ENCODE measurements around the gene ARHGEF3. TPM values are rescaled to one million over a fixed set of nuclear protein-coding genes. Genes with fewer than 3 reads are reported as not detected.

The ARHGEF3 gene
- total and polyA plus RNA-seq, 2 donors (not counting 3 experiments of a cell fraction or from before 2014, with no cell fraction given), result 6.7 to 16.3 TPM

DNA sequence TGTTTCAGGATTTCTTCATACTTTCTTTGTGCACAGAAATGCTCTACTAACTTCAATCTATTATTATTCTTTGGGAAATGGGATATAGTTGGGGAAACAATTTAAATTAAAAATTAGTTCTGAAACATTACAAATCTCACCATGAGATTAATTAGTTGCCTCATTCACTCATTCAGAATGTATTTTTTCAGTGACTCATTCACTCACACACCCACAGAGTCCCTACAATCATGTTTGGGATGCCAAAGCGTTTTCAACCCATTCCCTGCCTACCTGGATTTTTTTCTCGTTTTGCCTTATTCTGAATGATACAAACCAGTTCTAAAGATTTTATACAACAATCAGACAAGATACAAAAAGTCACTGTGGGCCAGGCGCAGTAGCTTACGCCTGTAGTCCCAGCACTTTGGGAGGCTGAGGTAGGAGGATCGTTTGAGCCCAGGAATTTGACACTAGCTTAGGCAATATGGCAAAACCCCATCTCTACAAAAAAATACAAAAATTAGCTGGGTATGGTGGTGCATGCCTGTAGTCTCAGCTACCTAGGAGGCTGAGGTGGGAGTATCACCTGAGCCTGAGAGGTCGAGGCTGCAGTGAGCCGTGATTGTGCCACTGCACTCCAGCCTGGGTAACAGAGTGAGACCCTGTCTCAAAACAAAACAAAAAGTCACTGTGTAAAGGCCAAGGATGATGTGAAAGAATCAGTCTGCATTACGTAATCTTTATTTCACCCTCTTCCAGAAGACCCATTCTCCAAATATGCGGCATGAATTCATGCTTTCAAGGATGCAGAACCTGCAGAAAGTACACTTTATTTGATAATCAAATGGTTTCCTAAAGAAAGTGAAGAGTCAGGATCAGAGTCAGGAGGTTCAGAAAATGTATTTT is 34.8 kb upstream of the ARHGEF3 start:
- no peaks in the 10 kb centered on the region for H3K36me3 ChIP-seq (ENCODE audit: control insufficient read depth in 2 of 2, extremely low read depth in 1 of 2, insufficient read depth in 2 of 2, low read length in 2 of 2)
- no TSS peak for BruUV-seq (replicated peaks)
- H3K9me1 ChIP-seq (replicated peaks; ENCODE audit: control insufficient read depth, extremely low read depth, insufficient read depth, low read length), result no peaks in the 10 kb centered on the region
- no peaks in the 10 kb centered on the region for H3K79me2 ChIP-seq (ENCODE audit: control insufficient read depth, insufficient read depth, low read length)
- POLR2A ChIA-PET, result no interaction called here
- H3K9me3 ChIP-seq (replicated peaks; ENCODE audit: control insufficient read depth, insufficient read depth, low read length), result no peaks in the 10 kb centered on the region
- H3K27me3 ChIP-seq (ENCODE audit: control insufficient read depth in 2 of 2, insufficient read depth in 2 of 2, low read length in 2 of 2), result no peaks in the 10 kb centered on the region
- no peak overlapping the region for H3K4me3 ChIP-seq (replicated peaks in 1 of 3; ENCODE audit: insufficient read depth in 1 of 3, low read depth in 1 of 3, low read length in 3 of 3)
- peak overlapping the region; percentile 23 for H3K4me2 ChIP-seq (ENCODE audit: insufficient read depth, low read length)
- no peaks in the 10 kb centered on the region for H4K20me1 ChIP-seq (replicated peaks; ENCODE audit: control insufficient read depth, extremely low read depth, insufficient read depth, low read length)
- TF ChIP-seq POLR2A (IDR thresholded peaks at IDR 0.05; ENCODE audit: low read depth, low read length), result no peak
- no peak for TF ChIP-seq GATA2 (IDR thresholded peaks at IDR 0.05; ENCODE audit: insufficient read depth, insufficient read length, low read depth, low read length)
- TF ChIP-seq JUN (IDR thresholded peaks at IDR 0.05; ENCODE audit: borderline replicate concordance, insufficient read depth, insufficient read length, low read depth), result peak; percentile 25
- CTCF ChIA-PET, result interaction anchor here (0.7 to 2.3 kb wide), 4 partner anchors 9 to 57 kb away, joined by 3 to 6 read pairs (median 3); no protein-coding TSS in a partner anchor
- no peak overlapping the region for H3K27ac ChIP-seq (ENCODE audit: insufficient read depth, low read depth, low read length)
- DNase-seq (ENCODE audit: low read depth, low spot score), result no peak
- no peak for FAIRE-seq
- intact Hi-C loops (cut with micrococcal nuclease), result no loop called here
- dilution Hi-C loops (cut with MboI; ENCODE audit: extremely low pct_ligation_motif_present, low sequenced_read_pairs), result no loop called here
- no peak overlapping the region for H2AFZ ChIP-seq (ENCODE audit: low read depth, low read length)
- no peak overlapping the region for H3K9ac ChIP-seq (replicated peaks; ENCODE audit: extremely low read depth, insufficient read depth, low read length)
- peaks cover 12% of the 10 kb centered on the region for H3K4me1 ChIP-seq (ENCODE audit: control insufficient read depth, extremely low read depth, insufficient read depth, low read length)

DNA sequence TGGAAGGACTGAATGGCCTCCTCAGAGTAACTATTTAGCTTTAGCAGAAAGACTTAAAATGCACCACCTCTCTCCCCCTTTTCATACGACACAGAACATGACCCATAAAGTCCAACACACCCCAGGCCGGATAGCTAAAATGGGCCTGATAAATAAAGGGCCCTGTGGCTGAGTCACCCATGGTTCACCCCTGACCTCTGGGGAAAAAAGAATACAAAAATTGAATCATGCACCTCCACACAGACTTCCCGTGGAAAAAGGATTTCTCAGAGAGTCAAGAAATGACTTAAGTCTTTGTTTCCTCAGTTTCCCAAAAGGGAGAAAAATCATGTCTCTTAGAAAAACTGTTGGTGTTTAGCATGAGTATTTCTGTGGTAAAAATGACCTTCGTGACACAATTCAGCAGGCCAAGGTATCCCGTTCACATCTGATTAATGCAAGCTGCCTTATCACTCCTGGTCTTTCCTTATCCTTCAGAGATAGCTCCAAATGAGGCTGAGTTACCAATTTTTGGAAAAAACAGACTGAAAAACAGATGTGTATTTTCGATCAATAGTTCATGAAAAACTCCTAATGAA is 34.0 kb upstream of the ARHGEF3 start:
- FAIRE-seq (peak; percentile 70), DNase-seq (ENCODE audit: low read depth, low spot score) (peak; percentile 79)
- dilution Hi-C loops (cut with MboI; ENCODE audit: extremely low pct_ligation_motif_present, low sequenced_read_pairs), result no loop called here
- H3K4me3 ChIP-seq (replicated peaks in 1 of 3; ENCODE audit: insufficient read depth in 1 of 3, low read depth in 1 of 3, low read length in 3 of 3), result no peak overlapping the region
- no peaks in the 10 kb centered on the region for H3K27me3 ChIP-seq (ENCODE audit: control insufficient read depth in 2 of 2, insufficient read depth in 2 of 2, low read length in 2 of 2)
- intact Hi-C loops (cut with micrococcal nuclease), result no loop called here
- peak overlapping the region; percentile 57 for H2AFZ ChIP-seq (ENCODE audit: low read depth, low read length)
- POLR2A ChIA-PET, result no interaction called here
- H3K79me2 ChIP-seq (ENCODE audit: control insufficient read depth, insufficient read depth, low read length), result no peaks in the 10 kb centered on the region
- no peaks in the 10 kb centered on the region for H3K9me1 ChIP-seq (replicated peaks; ENCODE audit: control insufficient read depth, extremely low read depth, insufficient read depth, low read length)
- TF ChIP-seq FOS (IDR thresholded peaks at IDR 0.05; ENCODE audit: borderline replicate concordance, insufficient read depth, low read length) (peak; percentile 92), POLR2A (IDR thresholded peaks at IDR 0.05; ENCODE audit: low read depth, low read length) (no peak), MYC (IDR thresholded peaks at IDR 0.05; ENCODE audit: low read depth, low read length) (no peak), POLR2AphosphoS5 (IDR thresholded peaks at IDR 0.05; ENCODE audit: insufficient read depth, low read depth, low read length) (no peak), GATA2 (IDR thresholded peaks at IDR 0.05; ENCODE audit: insufficient read depth, insufficient read length, low read depth, low read length) (peak; percentile 38), JUN (IDR thresholded peaks at IDR 0.05; ENCODE audit: borderline replicate concordance, insufficient read depth, insufficient read length, low read depth) (peak; percentile 37), EZH2 (IDR thresholded peaks at IDR 0.05; ENCODE audit: borderline replicate concordance, low read depth, low read length, severe bottlenecking) (no peak)
- TF ChIP-seq, protein P1, sequence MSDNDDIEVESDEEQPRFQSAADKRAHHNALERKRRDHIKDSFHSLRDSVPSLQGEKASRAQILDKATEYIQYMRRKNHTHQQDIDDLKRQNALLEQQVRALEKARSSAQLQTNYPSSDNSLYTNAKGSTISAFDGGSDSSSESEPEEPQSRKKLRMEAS (IDR thresholded peaks at IDR 0.05; ENCODE audit: insufficient read depth, insufficient read length), result no peak
- TF ChIP-seq, protein P2, sequence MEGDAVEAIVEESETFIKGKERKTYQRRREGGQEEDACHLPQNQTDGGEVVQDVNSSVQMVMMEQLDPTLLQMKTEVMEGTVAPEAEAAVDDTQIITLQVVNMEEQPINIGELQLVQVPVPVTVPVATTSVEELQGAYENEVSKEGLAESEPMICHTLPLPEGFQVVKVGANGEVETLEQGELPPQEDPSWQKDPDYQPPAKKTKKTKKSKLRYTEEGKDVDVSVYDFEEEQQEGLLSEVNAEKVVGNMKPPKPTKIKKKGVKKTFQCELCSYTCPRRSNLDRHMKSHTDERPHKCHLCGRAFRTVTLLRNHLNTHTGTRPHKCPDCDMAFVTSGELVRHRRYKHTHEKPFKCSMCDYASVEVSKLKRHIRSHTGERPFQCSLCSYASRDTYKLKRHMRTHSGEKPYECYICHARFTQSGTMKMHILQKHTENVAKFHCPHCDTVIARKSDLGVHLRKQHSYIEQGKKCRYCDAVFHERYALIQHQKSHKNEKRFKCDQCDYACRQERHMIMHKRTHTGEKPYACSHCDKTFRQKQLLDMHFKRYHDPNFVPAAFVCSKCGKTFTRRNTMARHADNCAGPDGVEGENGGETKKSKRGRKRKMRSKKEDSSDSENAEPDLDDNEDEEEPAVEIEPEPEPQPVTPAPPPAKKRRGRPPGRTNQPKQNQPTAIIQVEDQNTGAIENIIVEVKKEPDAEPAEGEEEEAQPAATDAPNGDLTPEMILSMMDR (IDR thresholded peaks at IDR 0.05; ENCODE audit: extremely low read depth in 1 of 2, insufficient read depth in 1 of 2, low read depth in 1 of 2, low read length in 2 of 2), result no peak
- no TSS peak for BruUV-seq (replicated peaks)
- H4K20me1 ChIP-seq (replicated peaks; ENCODE audit: control insufficient read depth, extremely low read depth, insufficient read depth, low read length), result no peaks in the 10 kb centered on the region
- peak overlapping the region; percentile 23 for H3K4me2 ChIP-seq (ENCODE audit: insufficient read depth, low read length)
- no peaks in the 10 kb centered on the region for H3K36me3 ChIP-seq (ENCODE audit: control insufficient read depth in 2 of 2, extremely low read depth in 1 of 2, insufficient read depth in 2 of 2, low read length in 2 of 2)
- CTCF ChIA-PET, result interaction anchor here (0.7 to 2.3 kb wide), 3 partner anchors 10 to 37 kb away, joined by 3 to 6 read pairs (median 3); no protein-coding TSS in a partner anchor
- peaks cover 12% of the 10 kb centered on the region for H3K4me1 ChIP-seq (ENCODE audit: control insufficient read depth, extremely low read depth, insufficient read depth, low read length)
- no peak overlapping the region for H3K27ac ChIP-seq (ENCODE audit: insufficient read depth, low read depth, low read length)
- no peaks in the 10 kb centered on the region for H3K9me3 ChIP-seq (replicated peaks; ENCODE audit: control insufficient read depth, insufficient read depth, low read length)
- H3K9ac ChIP-seq (replicated peaks; ENCODE audit: extremely low read depth, insufficient read depth, low read length), result no peak overlapping the region

All from endothelial cell of umbilical vein (primary cell).